ENCODE results near the gene KRTAP4-11. TPM values are rescaled to one million over a fixed set of nuclear protein-coding genes. Genes with fewer than 3 reads are reported as not detected.

Gene KRTAP4-11
- total and polyA plus RNA-seq, 10 of the 15 experiments (the other 5 are each of a cell fraction or from before 2014, with no cell fraction given): not detected

- intact Hi-C loops (cut with micrococcal nuclease; ENCODE audit: unreplicated experiment): no loop called here
- H3K79me2 ChIP-seq (ENCODE audit: control insufficient read depth, insufficient read depth, low read length): no peaks in the 10 kb centered on the region
- ChIA-PET CTCF (no interaction called here), POLR2A (no interaction called here), SMC1A (ENCODE audit: uncharacterized antibody, unreplicated experiment) (no interaction called here), RAD21 (ENCODE audit: unreplicated experiment) (no interaction called here)
- WGBS (ENCODE audit: insufficient coverage, insufficient replicate concordance, low lambda C conversion rate, missing lambda C conversion rate): 33% methylated on average over 7 of the region's 7 CpGs
- no TSS peak for BruUV-seq (replicated peaks)
- H3K4me2 ChIP-seq (ENCODE audit: control insufficient read depth, insufficient read depth): no peak overlapping the region
- no peaks in the 10 kb centered on the region for H3K36me3 ChIP-seq (ENCODE audit: control insufficient read depth in 2 of 2, insufficient read depth in 2 of 2, low read length in 1 of 2)
- in situ Hi-C loops (cut with MboI): no loop called here
- TF ChIP-seq SREBF1 (IDR thresholded peaks at IDR 0.05; ENCODE audit: low read length) (no peak), POLR2AphosphoS2 (IDR thresholded peaks at IDR 0.05; ENCODE audit: low read depth, low read length) (no peak)
- ATAC-seq (no peak), DNase-seq (ENCODE audit: low read depth, low spot score) (no peak), FAIRE-seq (no peak)
- no peaks in the 10 kb centered on the region; a peak in 3 of 4 replicates for H3K27me3 ChIP-seq (replicated peaks in 1 of 2; ENCODE audit: control insufficient read depth in 2 of 2, insufficient read depth in 2 of 2, low read length in 1 of 2)
- H2AFZ ChIP-seq (ENCODE audit: control insufficient read depth, low read depth, low read length): no peak overlapping the region
- no peak overlapping the region for H3K9ac ChIP-seq (ENCODE audit: control insufficient read depth, insufficient read depth, low read length)
- H3K27ac ChIP-seq (ENCODE audit: control insufficient read depth, insufficient read depth): no peak overlapping the region
- no peaks in the 10 kb centered on the region for H3K9me3 ChIP-seq (replicated peaks; ENCODE audit: control insufficient read depth, insufficient read depth, low read length)
- no peaks in the 10 kb centered on the region for H3K4me1 ChIP-seq (ENCODE audit: control insufficient read depth, insufficient read depth, low read length)
- no peaks in the 10 kb centered on the region for H4K20me1 ChIP-seq (ENCODE audit: control insufficient read depth, insufficient read depth)
- H3K4me3 ChIP-seq: no peak overlapping the region
Observed at GRCh38 chr17:41163828-41164227, 45.7 kb upstream of the KRTAP4-11 start.

GRCh38 chr17:41160648-41161047 lies 42.5 kb upstream of the KRTAP4-11 start, which contains the start of gene KRTAP4-4:
TSS of gene KRTAP4-4 (minus strand) at chr17:41160748. CDS start at chr17:41160691, 57 bp downstream.
- Histone ChIP-seq H3K4me2 (ENCODE audit: control insufficient read depth, insufficient read depth) (no peak within 1 kb of the TSS), H2AFZ (ENCODE audit: control insufficient read depth, low read depth, low read length) (no peak within 1 kb of the TSS), H3K36me3 (ENCODE audit: control insufficient read depth in 2 of 2, insufficient read depth in 2 of 2, low read length in 1 of 2) (no peaks in the 10 kb centered on the region), H3K4me3 (no peak within 1 kb of the TSS), H3K9ac (ENCODE audit: control insufficient read depth, insufficient read depth, low read length) (no peak within 1 kb of the TSS), H4K20me1 (ENCODE audit: control insufficient read depth, insufficient read depth) (no peaks in the 10 kb centered on the region), H3K27ac (ENCODE audit: control insufficient read depth, insufficient read depth) (no peak within 1 kb of the TSS), H3K79me2 (ENCODE audit: control insufficient read depth, insufficient read depth, low read length) (no peaks in the 10 kb centered on the region), H3K9me3 (replicated peaks; ENCODE audit: control insufficient read depth, insufficient read depth, low read length) (no peaks in the 10 kb centered on the region), H3K4me1 (ENCODE audit: control insufficient read depth, insufficient read depth, low read length) (no peaks in the 10 kb centered on the region), H3K27me3 (replicated peaks in 1 of 2; ENCODE audit: control insufficient read depth in 2 of 2, insufficient read depth in 2 of 2, low read length in 1 of 2) (no peaks in the 10 kb centered on the region; a peak in 3 of 4 replicates)
- intact Hi-C loops (cut with micrococcal nuclease; ENCODE audit: unreplicated experiment): no loop called here
- WGBS (ENCODE audit: insufficient coverage, insufficient replicate concordance, low lambda C conversion rate, missing lambda C conversion rate): 0% methylated on average over 1 of the region's 1 CpG
- POLR2A ChIA-PET: no interaction called here
- RAD21 ChIA-PET (ENCODE audit: unreplicated experiment): no interaction called here
- DNase-seq (ENCODE audit: low read depth, low spot score): no peak
- in situ Hi-C loops (cut with MboI): no loop called here
- SMC1A ChIA-PET (ENCODE audit: uncharacterized antibody, unreplicated experiment): no interaction called here
- CTCF ChIA-PET: no interaction called here
- no peak for ATAC-seq
- no peak for FAIRE-seq
- BruUV-seq (replicated peaks): no TSS peak
- TF ChIP-seq CHD2 (IDR thresholded peaks at IDR 0.05; ENCODE audit: borderline replicate concordance, low read depth, low read length): no peak
- no peak for TF ChIP-seq NBN (IDR thresholded peaks at IDR 0.05)
- no peak for TF ChIP-seq USF2 (IDR thresholded peaks at IDR 0.05; ENCODE audit: borderline replicate concordance, low read depth, low read length)
- no peak for TF ChIP-seq NRF1 (conservative IDR thresholded peaks at IDR 0.05; ENCODE audit: low read depth, low read length)
- TF ChIP-seq ATF3 (IDR thresholded peaks at IDR 0.05; ENCODE audit: borderline replicate concordance, extremely low read depth, low read depth, low read length): no peak
- TF ChIP-seq RB1 (IDR thresholded peaks at IDR 0.05; ENCODE audit: borderline replicate concordance): no peak
- no peak for TF ChIP-seq RAD21 (IDR thresholded peaks at IDR 0.05; ENCODE audit: insufficient read depth, low read depth, low read length)
- TF ChIP-seq HSF1 (IDR thresholded peaks at IDR 0.05; ENCODE audit: low read depth, low read length): no peak
- TF ChIP-seq NFYB (IDR thresholded peaks at IDR 0.05; ENCODE audit: insufficient read depth, low read depth, low read length): no peak
- TF ChIP-seq USF1 (IDR thresholded peaks at IDR 0.05; ENCODE audit: borderline replicate concordance, extremely low read length, insufficient read depth, low read depth, low read length): no peak
- TF ChIP-seq MTA3 (IDR thresholded peaks at IDR 0.05; ENCODE audit: borderline replicate concordance, low read length): no peak
- no peak for TF ChIP-seq MTA2 (IDR thresholded peaks at IDR 0.05; ENCODE audit: low read depth)
